Measurements from ENCODE around the gene PAH. TPM values are rescaled to one million over a fixed set of nuclear protein-coding genes. Genes with fewer than 3 reads are reported as not detected.

The PAH gene
- total RNA-seq, 1 experiment from 2014 or later, result 5.1 TPM

GRCh38 chr12:102862486-102862885 lies 54.6 kb downstream of the PAH start:
- ChIA-PET POLR2A (no interaction called here), CTCF (no interaction called here)
- no peak for DNase-seq
- no peaks in the 10 kb centered on the region for H3K9me3 Mint-ChIP-seq (ENCODE audit: unreplicated experiment)
- H3K27ac Mint-ChIP-seq (ENCODE audit: unreplicated experiment), result no peak overlapping the region
- no peaks in the 10 kb centered on the region for H3K9me3 ChIP-seq
- H3K4me1 Mint-ChIP-seq (ENCODE audit: low read depth, unreplicated experiment), result no peaks in the 10 kb centered on the region
- H3K36me3 Mint-ChIP-seq (ENCODE audit: insufficient read depth, unreplicated experiment), result no peaks in the 10 kb centered on the region
- no peak overlapping the region for H3K4me3 ChIP-seq (ENCODE audit: low read depth, low read length)
- peaks cover 4% of the 10 kb centered on the region for H3K27me3 Mint-ChIP-seq (ENCODE audit: insufficient read depth, unreplicated experiment)
- TF ChIP-seq CTCF (IDR thresholded peaks at IDR 0.05; ENCODE audit: insufficient read depth in 1 of 2, low read depth in 1 of 2, low read length in 1 of 2, severe bottlenecking in 1 of 2, unreplicated experiment in 1 of 2), result no peak
- intact Hi-C loops (cut with micrococcal nuclease; ENCODE audit: unreplicated experiment), result no loop called here
- no peaks in the 10 kb centered on the region for H3K27me3 ChIP-seq (replicated peaks; ENCODE audit: control insufficient read depth, insufficient read depth, low read length)
- no peaks in the 10 kb centered on the region for H3K4me1 ChIP-seq
- H3K36me3 ChIP-seq (ENCODE audit: control insufficient read depth, insufficient read depth, low read length), result no peaks in the 10 kb centered on the region
- H3K4me3 Mint-ChIP-seq (ENCODE audit: unreplicated experiment), result no peak overlapping the region
- BruUV-seq (replicated peaks), result no TSS peak

GRCh38 chr12:102851246-102851645 lies 65.8 kb downstream of the PAH start:
- BruUV-seq (replicated peaks), result no TSS peak
- H3K27ac Mint-ChIP-seq (ENCODE audit: unreplicated experiment), result no peak overlapping the region
- ChIA-PET POLR2A (interaction anchor here (0.6 to 0.7 kb wide), 2 partner anchors 10 to 16 kb away, joined by 3 to 4 read pairs; no protein-coding TSS in a partner anchor), CTCF (no interaction called here)
- intact Hi-C loops (cut with micrococcal nuclease; ENCODE audit: unreplicated experiment), result no loop called here
- DNase-seq, result no peak
- no peak for TF ChIP-seq CTCF (IDR thresholded peaks at IDR 0.05; ENCODE audit: insufficient read depth in 1 of 2, low read depth in 1 of 2, low read length in 1 of 2, severe bottlenecking in 1 of 2, unreplicated experiment in 1 of 2)
- H3K4me1 ChIP-seq, result 0 out of 2 replicates have a peak, but pooled peaks cover 3% of the 10 kb centered on the region
- H3K9me3 Mint-ChIP-seq (ENCODE audit: unreplicated experiment), result no peaks in the 10 kb centered on the region
- H3K27me3 Mint-ChIP-seq (ENCODE audit: insufficient read depth, unreplicated experiment), result peaks cover 3% of the 10 kb centered on the region
- H3K9me3 ChIP-seq, result no peaks in the 10 kb centered on the region
- no peaks in the 10 kb centered on the region for H3K36me3 Mint-ChIP-seq (ENCODE audit: insufficient read depth, unreplicated experiment)
- H3K4me1 Mint-ChIP-seq (ENCODE audit: low read depth, unreplicated experiment), result no peaks in the 10 kb centered on the region
- no peak overlapping the region for H3K4me3 Mint-ChIP-seq (ENCODE audit: unreplicated experiment)
- no peaks in the 10 kb centered on the region for H3K36me3 ChIP-seq (ENCODE audit: control insufficient read depth, insufficient read depth, low read length)
- no peaks in the 10 kb centered on the region for H3K27me3 ChIP-seq (replicated peaks; ENCODE audit: control insufficient read depth, insufficient read depth, low read length)
- H3K4me3 ChIP-seq (ENCODE audit: low read depth, low read length), result no peak overlapping the region

GRCh38 chr12:102849722-102850447 lies 67.2 kb downstream of the PAH start:
- Mint-ChIP-seq H3K27me3 (ENCODE audit: insufficient read depth, unreplicated experiment) (peaks cover 3% of the 10 kb centered on the region), H3K4me1 (ENCODE audit: low read depth, unreplicated experiment) (no peaks in the 10 kb centered on the region), H3K27ac (ENCODE audit: unreplicated experiment) (no peak overlapping the region), H3K9me3 (ENCODE audit: unreplicated experiment) (no peaks in the 10 kb centered on the region), H3K4me3 (ENCODE audit: unreplicated experiment) (no peak overlapping the region), H3K36me3 (ENCODE audit: insufficient read depth, unreplicated experiment) (no peaks in the 10 kb centered on the region)
- no TSS peak for BruUV-seq (replicated peaks)
- H3K4me1 ChIP-seq, result 0 out of 2 replicates have a peak, but pooled peaks cover 3% of the 10 kb centered on the region
- H3K27me3 ChIP-seq (replicated peaks; ENCODE audit: control insufficient read depth, insufficient read depth, low read length), result no peaks in the 10 kb centered on the region
- ChIA-PET POLR2A (no interaction called here), CTCF (no interaction called here)
- no peak overlapping the region for H3K4me3 ChIP-seq (ENCODE audit: low read depth, low read length)
- DNase-seq, result no peak
- intact Hi-C loops (cut with micrococcal nuclease; ENCODE audit: unreplicated experiment), result no loop called here
- H3K9me3 ChIP-seq, result no peaks in the 10 kb centered on the region
- TF ChIP-seq CTCF (IDR thresholded peaks at IDR 0.05; ENCODE audit: insufficient read depth in 1 of 2, low read depth in 1 of 2, low read length in 1 of 2, severe bottlenecking in 1 of 2, unreplicated experiment in 1 of 2), result no peak
- no peaks in the 10 kb centered on the region for H3K36me3 ChIP-seq (ENCODE audit: control insufficient read depth, insufficient read depth, low read length)
